Right ventricle myocardium superior (tissue), 1 donor: ENCODE results near the gene UFSP2. TPM values are rescaled to one million over a fixed set of nuclear protein-coding genes. Genes with fewer than 3 reads are reported as not detected.

Source experiments
- ATAC-seq: fragments of 200-7000 bp; cut with Tn5 transposase; one replicate; pipeline ENCODE4 v1.9.1; 2020; ENCODE audit warnings: mild to moderate bottlenecking; ENCODE audit not compliant: poor library complexity
- DNase-seq: peaks from one replicate; pipeline ENCODE4 v3.0.0-alpha.2; 2020
- intact Hi-C: fragments of 100-400 bp; cut with DNase I; formaldehyde crosslinking; loops from one replicate; pipeline ENCODE4 v1.11.2; 2022
- long read RNA-seq: library from polyadenylated mRNA; unstranded; transcript quantifications from one replicate; pipeline ENCODE4 v2.0.0, GENCODE V29; 2021
- total RNA-seq: library from RNA; stranded (reverse); fragmentation: NEBNext Ultra II Directional; extraction: Animal tissue kit (Norgen Biotek cat#: 25700); gene quantifications from one replicate; pipeline ENCODE4 v1.2.1, GENCODE V29; 2021
- donor health status: DM: no; HTN: yes; CAD: no; lungs with severe emphysema.

UFSP2 gene
- total RNA-seq = 49.4 TPM
- long read RNA-seq, transcript UFSP2-201 (12 exons, 1,630 nt) = major isoform, 102 of 114 reads
- long read RNA-seq, partial matches to known transcripts = 2 of 114 reads
- long read RNA-seq, other reads (novel, unspliced or antisense) = 8 of 114 reads

DNA sequence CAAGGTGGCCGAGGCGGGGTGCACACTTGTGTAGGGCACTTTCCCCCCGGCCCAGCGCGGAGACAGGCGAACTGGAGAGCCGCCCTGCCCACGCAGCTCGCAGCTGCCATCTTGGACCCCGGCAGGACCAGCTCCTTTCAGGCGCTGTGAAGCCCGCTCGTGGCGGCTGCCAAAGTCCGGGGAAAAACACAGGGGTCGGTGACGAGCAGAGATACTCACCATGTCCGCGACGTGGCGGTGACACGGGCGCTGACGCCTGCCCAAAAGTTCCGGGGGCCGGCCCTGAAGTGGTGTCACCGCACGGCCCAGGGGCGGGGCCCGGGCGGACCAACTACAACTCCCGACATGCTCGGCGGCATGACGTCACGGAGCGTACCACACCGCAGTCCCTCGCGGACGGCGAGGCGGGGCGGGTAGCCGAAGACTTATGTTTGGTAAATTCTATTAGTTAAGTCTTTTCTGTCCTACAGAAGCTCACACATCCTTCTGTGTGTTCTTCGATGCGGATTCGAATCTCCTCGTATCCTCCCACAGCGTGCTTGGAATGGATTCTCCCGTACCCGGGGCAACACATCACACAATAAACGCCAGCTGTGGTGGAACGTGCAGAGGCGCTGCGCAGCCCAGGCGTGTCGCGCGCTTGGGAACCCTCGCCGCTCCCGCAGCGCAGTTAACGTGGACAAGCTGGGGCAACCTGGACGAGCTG is at the start of gene UFSP2:
UFSP2 (minus strand) TSS at position 318 of the 706 bp plus-strand sequence; CDS start at position 222, 96 bp downstream.
- peak; percentile 98 for ATAC-seq
- peak; percentile 94 for DNase-seq
- intact Hi-C loops = loop anchor here (2.0 kb wide), 1 partner anchor 45 kb away; the partner anchor contains the start of gene CCDC110

DNA sequence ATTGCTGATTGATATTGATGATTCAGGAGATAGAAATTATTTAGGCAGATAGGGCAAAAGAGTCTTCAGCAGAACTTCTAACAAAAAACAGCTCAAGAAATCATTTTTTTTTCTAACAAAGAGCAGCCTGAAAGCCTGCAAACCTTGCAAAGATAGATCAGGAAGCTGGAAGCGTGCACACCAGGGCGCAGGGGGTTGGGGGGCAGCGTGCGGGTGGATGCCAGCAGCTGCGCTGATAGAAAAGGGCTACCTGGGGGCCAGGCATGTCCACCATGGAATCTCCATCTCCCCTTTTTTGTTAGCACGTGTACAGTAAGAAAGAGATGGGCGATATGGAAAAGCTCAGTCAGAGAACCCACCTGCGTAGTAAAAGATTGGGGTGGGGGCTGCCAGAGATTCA is 47.5 kb upstream of the UFSP2 start:
- intact Hi-C loops = loop anchor here (5.0 kb wide), 1 partner anchor 124 kb away; no protein-coding TSS in a partner anchor
- DNase-seq = no peak
- no peak for ATAC-seq

DNA sequence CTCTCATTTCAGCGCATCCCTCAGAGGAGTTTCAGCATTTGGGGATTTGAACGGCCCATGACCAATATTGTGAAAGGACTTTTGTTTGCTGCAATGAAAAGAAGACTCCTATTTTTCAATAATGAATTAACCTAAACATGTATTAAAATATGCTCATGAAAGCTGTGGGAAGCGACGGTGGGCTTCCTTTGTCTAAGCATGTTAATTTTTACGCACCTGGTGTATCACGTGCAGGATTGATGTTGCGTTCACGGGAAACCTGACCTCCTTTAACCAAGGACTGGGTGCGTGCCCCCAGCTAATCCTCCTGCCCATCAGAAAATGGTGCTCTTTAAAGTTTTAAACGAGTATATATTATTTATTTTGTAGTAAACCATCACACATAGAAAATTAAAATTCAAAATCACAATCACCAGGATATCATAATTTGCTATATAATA is 46.4 kb upstream of the UFSP2 start:
- no peak for DNase-seq
- ATAC-seq = no peak
- intact Hi-C loops = loop anchor here (5.0 kb wide), 1 partner anchor 125 kb away; no protein-coding TSS in a partner anchor

GRCh38 chr4:185471235-185472102 is 45.7 kb upstream of the UFSP2 start, which contains the start of gene CCDC110:
CCDC110 (minus strand) TSS chr4:185471733; CDS start chr4:185471683, 50 bp downstream.
- DNase-seq = peak; percentile 94
- intact Hi-C loops = loop anchor here (2.0 to 5.0 kb wide), 2 partner anchors 47 to 126 kb away; partner anchors contain the start of gene UFSP2
- peak; percentile 97 for ATAC-seq

DNA sequence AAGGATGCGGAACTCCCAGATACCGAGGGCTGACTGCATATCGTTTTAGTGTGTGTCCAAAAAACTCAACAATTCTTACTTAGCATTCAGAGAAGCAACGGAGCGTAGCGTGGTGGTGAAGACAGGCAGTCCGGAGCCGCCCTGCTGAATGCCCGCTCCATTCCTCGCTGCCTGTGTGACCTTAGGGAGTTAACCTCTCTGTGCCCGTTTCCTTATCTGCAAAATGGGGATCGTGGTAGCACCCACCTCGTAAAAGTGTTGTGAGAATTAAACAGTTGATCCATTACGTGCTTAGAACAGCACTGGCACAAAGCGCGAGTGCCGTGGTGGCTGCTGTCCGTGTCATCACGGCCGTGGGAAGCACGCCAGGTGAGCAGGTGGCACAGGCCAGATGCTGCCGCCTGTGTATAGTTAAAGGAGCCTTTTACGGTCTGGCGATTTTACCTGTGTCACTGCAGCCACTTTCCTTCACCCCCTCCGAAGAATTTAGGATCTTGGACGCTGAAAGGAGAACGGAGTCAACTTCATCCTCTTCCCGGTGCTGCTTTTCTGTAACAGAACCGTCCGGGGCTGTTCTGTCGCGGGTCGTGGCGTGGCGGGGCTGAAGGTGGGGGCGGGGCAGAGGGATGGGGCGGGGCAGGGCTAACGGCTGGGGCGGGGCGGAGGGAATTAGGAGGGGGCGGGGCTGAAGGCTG is 44.9 kb upstream of the UFSP2 start:
- peak; percentile 82 for DNase-seq
- ATAC-seq = peak; percentile 68
- intact Hi-C loops = loop anchor here (2.0 to 5.0 kb wide), 2 partner anchors 46 to 127 kb away; partner anchors contain the start of gene UFSP2

- no peak for ATAC-seq
- intact Hi-C loops = loop anchor here (2.0 to 10.0 kb wide), 3 partner anchors 45 to 565 kb away; partner anchors contain the start of gene UFSP2
- DNase-seq = no peak
Measured at GRCh38 chr4:185469580-185470154, 43.9 kb upstream of the UFSP2 start.

DNA sequence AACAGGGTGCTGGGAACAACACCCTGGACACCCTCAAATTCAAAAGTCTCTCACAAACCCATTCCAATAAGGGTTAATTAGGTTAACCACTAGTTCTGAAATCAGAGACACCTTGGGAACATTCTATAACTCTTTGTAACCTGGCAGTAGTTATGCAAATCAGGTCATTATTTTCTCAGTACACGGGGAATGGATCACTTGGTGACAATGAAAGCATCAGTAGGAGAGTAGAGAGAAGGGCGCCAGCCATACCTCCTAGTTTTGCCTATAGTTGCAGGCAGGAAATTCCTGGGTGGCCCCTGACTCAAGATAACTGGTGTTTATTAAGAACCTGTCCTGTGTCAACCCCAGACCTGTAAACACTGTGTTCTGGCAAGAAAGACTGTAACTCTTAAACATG is 43.2 kb upstream of the UFSP2 start:
- intact Hi-C loops = loop anchor here (10.0 kb wide), 1 partner anchor 566 kb away; no protein-coding TSS in a partner anchor
- DNase-seq (no peak), ATAC-seq (no peak)

DNA sequence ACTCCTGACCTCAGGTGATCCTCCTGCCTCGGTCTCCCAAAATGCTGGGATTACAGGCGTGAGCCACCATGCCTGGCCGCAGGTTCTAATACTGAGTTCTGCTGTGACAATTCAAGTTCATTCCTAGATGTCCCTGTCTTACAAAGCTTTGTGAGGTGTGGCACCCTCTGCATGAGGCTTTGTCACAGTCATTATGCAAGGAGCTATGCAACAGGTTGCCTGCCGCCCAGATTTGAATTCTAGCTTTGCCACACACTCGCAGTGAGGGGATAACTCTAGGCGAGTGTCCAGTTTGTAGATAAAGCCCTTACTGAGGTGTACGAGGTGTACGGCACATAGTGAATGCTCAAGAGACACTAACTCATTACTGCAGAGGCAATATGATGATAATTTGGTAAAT is 42.2 kb upstream of the UFSP2 start:
- intact Hi-C loops = loop anchor here (10.0 kb wide), 1 partner anchor 567 kb away; no protein-coding TSS in a partner anchor
- ATAC-seq = no peak
- no peak for DNase-seq

- no peak for ATAC-seq
- DNase-seq = no peak
- intact Hi-C loops = loop anchor here (10.0 kb wide), 1 partner anchor 568 kb away; no protein-coding TSS in a partner anchor
Measured at GRCh38 chr4:185467101-185467500, 41.3 kb upstream of the UFSP2 start.

DNA sequence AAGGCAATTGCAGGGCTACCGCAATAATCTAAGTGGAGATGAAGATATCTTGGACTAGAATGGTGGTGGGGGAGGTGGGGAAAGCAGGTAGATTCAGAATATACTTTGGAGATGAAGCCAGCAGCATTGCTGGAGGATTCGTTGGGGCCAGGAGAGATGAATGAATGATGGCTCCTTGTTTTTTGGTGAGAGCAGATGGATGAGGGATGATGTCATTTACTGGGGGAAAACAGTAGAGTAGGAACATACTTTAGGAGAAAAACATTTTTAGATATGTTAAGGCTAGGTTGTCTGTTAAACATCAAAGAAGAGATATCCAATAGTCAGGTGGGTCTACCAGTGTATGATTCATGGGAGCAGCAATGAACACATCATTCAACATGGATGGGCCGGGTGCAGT is 39.9 kb upstream of the UFSP2 start:
- DNase-seq (no peak), ATAC-seq (no peak)
- intact Hi-C loops = loop anchor here (10.0 kb wide), 1 partner anchor 569 kb away; no protein-coding TSS in a partner anchor

- ATAC-seq (no peak), DNase-seq (no peak)
- intact Hi-C loops = loop anchor here (10.0 kb wide), 1 partner anchor 570 kb away; no protein-coding TSS in a partner anchor
Measured at GRCh38 chr4:185464887-185465286, 39.1 kb upstream of the UFSP2 start.

GRCh38 chr4:185464183-185464582 is 38.4 kb upstream of the UFSP2 start:
- DNase-seq = no peak
- ATAC-seq = no peak
- intact Hi-C loops = loop anchor here (10.0 kb wide), 1 partner anchor 571 kb away; no protein-coding TSS in a partner anchor

DNA sequence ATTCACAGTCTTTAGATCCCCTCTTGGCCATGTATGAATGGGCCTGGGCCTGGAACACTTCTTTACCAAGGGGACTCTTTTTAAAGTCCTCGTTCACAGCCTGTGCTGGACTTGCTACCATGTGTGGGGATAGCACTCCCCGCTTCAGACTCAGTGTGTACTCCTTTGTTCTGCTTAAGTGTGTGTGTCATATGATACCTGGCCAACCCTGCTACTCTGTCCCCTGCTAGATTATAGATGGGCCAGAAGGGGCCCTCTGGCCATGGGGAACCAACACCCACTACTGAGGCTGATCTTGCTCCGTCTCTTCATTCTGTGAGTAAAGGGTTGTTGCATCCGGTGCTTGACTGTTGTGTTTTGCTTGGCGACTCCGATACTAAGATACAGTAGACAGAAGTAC is 37.8 kb upstream of the UFSP2 start:
- intact Hi-C loops = loop anchor here (10.0 kb wide), 1 partner anchor 571 kb away; no protein-coding TSS in a partner anchor
- ATAC-seq = no peak
- no peak for DNase-seq

DNA sequence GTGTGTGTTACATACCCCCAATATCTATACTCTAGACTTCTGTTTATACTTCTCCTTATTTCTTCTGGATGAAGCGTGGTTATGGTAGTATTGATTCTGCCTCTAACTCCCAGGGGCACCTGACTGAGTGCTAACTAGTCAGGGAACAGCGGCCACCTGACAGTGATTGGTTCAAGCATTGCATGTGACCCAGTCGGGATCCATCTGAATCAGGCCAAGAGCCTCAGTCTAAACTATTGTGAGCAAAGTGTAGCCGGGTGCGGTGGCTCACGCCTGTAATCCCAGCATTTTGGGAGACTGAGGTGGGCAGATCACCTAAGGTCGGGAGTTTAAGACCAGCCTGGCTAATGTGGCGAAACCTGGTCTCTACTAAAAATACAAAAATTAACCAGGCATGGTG is 35.8 kb upstream of the UFSP2 start:
- intact Hi-C loops = loop anchor here (10.0 kb wide), 1 partner anchor 573 kb away; no protein-coding TSS in a partner anchor
- ATAC-seq = no peak

GRCh38 chr4:185457136-185457535 is 31.4 kb upstream of the UFSP2 start:
- no peak for ATAC-seq
- intact Hi-C loops = no loop called here
- no peak for DNase-seq

More for the DNA sequence above, 35.8 kb upstream of the UFSP2 start:
- no peak for DNase-seq

DNA sequence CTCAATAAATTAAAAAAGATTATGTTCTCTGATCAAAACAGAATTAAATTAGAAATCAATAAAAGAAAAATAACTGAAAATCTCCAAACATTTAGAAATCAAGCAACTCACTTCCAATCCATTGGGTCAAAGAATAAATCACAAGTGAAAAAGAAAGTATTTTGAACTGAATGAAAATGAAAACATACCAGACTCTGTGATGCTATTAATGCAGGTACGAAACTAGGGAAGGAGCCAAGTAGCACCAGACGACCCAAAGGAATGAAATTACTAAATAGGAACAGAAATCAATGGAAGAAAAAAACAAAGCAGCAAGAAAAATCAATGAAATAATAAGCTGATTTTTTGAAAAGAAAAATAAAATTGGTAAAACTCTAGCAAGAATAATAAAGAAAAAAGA is 30.4 kb upstream of the UFSP2 start:
- no peak for DNase-seq
- no peak for ATAC-seq
- intact Hi-C loops = no loop called here

GRCh38 chr4:185445209-185445608 is 19.4 kb upstream of the UFSP2 start:
- no peak for ATAC-seq
- DNase-seq = no peak
- intact Hi-C loops = no loop called here

GRCh38 chr4:185441479-185441878 is 15.7 kb upstream of the UFSP2 start:
- intact Hi-C loops = no loop called here
- no peak for ATAC-seq
- no peak for DNase-seq
